B cell (primary cell): Measurements from ENCODE around the gene MARK4.

Experiments
- CTCF ChIP-seq: fragments of 200-600 bp; IDR thresholded peaks from one replicate; pipeline ENCODE4 v1.8.0; 2022; ENCODE audit warnings: antibody characterized with exemption, mild to moderate bottlenecking
- EZH2 ChIP-seq: IDR thresholded peaks from 2 replicates; pipeline ENCODE4 v1.6.1; 2012; ENCODE audit warnings: borderline replicate concordance, low read depth, mild to moderate bottlenecking, moderate library complexity, low read length; ENCODE audit not compliant: insufficient read depth, poor library complexity, severe bottlenecking

GRCh38 chr19:45278087-45278486 lies 27.0 kb downstream of the MARK4 start:
- no peak for TF ChIP-seq CTCF
- no peak for TF ChIP-seq EZH2
